Measurements from ENCODE around the gene TRPM2. TPM values are rescaled to one million over a fixed set of nuclear protein-coding genes. Genes with fewer than 3 reads are reported as not detected.

TRPM2 gene
- total and polyA plus RNA-seq, 3 experiments from 2014 or later, result 1.9 to 2.6 (median 2.4) TPM

- Histone ChIP-seq H3K36me3 (ENCODE audit: insufficient read depth, low read length) (no peaks in the 10 kb centered on the region), H3K4me1 (ENCODE audit: insufficient read depth, low read length) (peaks cover 11% of the 10 kb centered on the region), H3K9me3 (ENCODE audit: low read length) (no peaks in the 10 kb centered on the region), H3K4me3 (ENCODE audit: low read length) (no peak overlapping the region), H3K27me3 (ENCODE audit: insufficient read depth, low read length, poor library complexity, severe bottlenecking) (no peaks in the 10 kb centered on the region), H3K27ac (ENCODE audit: low read depth, low read length) (no peak overlapping the region)
- no peak for DNase-seq
- Mint-ChIP-seq H3K36me3 (no peaks in the 10 kb centered on the region), H3K9me3 (peaks cover 0 to 7% (median 5%) of the 10 kb centered on the region in 5 donors), H3K27me3 (peaks cover 10 to 23% of the 10 kb centered on the region in 2 donors), H3K27ac (peak overlapping the region in 1 of 8 donors; percentile 36), H3K4me1 (peaks cover 6 to 8% (median 7%) of the 10 kb centered on the region in 3 donors), H3K4me3 (no peak overlapping the region)
- ChIA-PET CTCF (no interaction called here), POLR2A (no interaction called here)
These were observed 99.7 kb downstream of the TRPM2 start for GRCh38 chr21:44453120-44453519.

GRCh38 chr21:44454058-44454457 is 100.6 kb downstream of the TRPM2 start:
- Mint-ChIP-seq H3K9me3 (peaks cover 0 to 7% (median 5%) of the 10 kb centered on the region in 5 donors), H3K27ac (peak overlapping the region in 1 of 8 donors; percentile 43), H3K27me3 (peaks cover 7 to 18% of the 10 kb centered on the region in 2 donors), H3K4me1 (peaks cover 6 to 8% (median 7%) of the 10 kb centered on the region in 3 donors), H3K4me3 (peak overlapping the region; percentile 54 to 84 (median 72)), H3K36me3 (no peaks in the 10 kb centered on the region)
- CTCF ChIA-PET, result no interaction called here
- Histone ChIP-seq H3K27me3 (ENCODE audit: insufficient read depth, low read length, poor library complexity, severe bottlenecking) (no peaks in the 10 kb centered on the region), H3K36me3 (ENCODE audit: insufficient read depth, low read length) (no peaks in the 10 kb centered on the region), H3K4me1 (ENCODE audit: insufficient read depth, low read length) (peaks cover 11% of the 10 kb centered on the region), H3K4me3 (ENCODE audit: low read length) (no peak overlapping the region), H3K9me3 (ENCODE audit: low read length) (no peaks in the 10 kb centered on the region), H3K27ac (ENCODE audit: low read depth, low read length) (no peak overlapping the region)
- no peak for DNase-seq
- POLR2A ChIA-PET, result no interaction called here

DNA sequence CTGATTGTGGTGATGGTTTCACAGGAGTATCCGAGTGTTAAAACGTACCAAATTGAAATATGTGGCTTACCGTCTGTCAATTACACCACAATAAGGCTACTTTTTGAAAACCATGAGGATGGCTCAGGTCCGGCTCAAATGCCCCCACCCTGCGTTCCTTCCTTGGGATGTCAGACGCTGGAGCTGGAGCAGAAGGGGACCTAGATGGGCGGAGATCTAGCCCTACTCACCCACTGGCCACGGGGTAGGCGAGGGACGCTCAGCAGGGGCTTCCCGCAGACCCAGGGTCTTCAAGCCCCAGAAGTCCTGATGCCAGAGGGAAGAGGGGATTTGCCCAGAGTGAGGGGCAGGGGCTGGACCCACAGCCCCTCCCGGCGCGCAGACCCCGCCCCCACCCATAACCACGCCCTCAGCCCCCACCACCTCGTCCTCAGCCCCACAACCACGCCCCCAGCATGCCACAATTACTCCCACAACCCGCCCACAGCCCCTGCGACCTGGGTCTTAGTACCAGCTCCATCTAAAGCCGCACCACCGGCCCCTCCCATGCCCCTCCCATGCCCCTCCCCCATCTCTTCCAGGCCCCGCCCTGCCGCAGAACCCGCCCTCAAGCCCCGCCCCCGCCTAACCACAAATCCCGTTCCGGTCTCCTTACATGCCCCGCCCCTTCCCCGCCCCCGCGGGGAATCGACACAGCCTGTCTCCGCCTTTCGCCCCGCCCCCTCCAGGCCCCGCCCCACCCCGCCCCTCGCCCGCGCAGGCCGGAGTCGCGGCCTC is 101.5 kb downstream of the TRPM2 start, which contains the start of gene LRRC3:
Gene LRRC3, plus strand, starts transcription at position 764 of the 777 bp plus-strand sequence. CDS start 1,135 bp downstream, outside the sequence.
- peak within 1 kb of the TSS; percentile 64 for H3K4me3 ChIP-seq (ENCODE audit: low read length)
- H3K36me3 ChIP-seq (ENCODE audit: insufficient read depth, low read length), result no peaks in the 10 kb centered on the region
- Mint-ChIP-seq H3K9me3 (peaks cover 0 to 7% (median 5%) of the 10 kb centered on the region in 5 donors), H3K27ac (peak within 1 kb of the TSS in 1 of 8 donors; percentile 43), H3K36me3 (no peaks in the 10 kb centered on the region), H3K27me3 (peaks cover 4 to 13% of the 10 kb centered on the region in 2 donors), H3K4me3 (peak within 1 kb of the TSS; percentile 74 to 84 (median 75)), H3K4me1 (peaks cover 6 to 8% (median 7%) of the 10 kb centered on the region in 3 donors)
- H3K9me3 ChIP-seq (ENCODE audit: low read length), result no peaks in the 10 kb centered on the region
- no peak within 1 kb of the TSS for H3K27ac ChIP-seq (ENCODE audit: low read depth, low read length)
- CTCF ChIA-PET, result interaction anchor here (1.2 kb wide), 1 partner anchor 39 kb away, joined by 3 read pairs; no protein-coding TSS in a partner anchor
- peaks cover 11% of the 10 kb centered on the region for H3K4me1 ChIP-seq (ENCODE audit: insufficient read depth, low read length)
- POLR2A ChIA-PET, result interaction anchor here (0.6 kb wide), 1 partner anchor 988 kb away, joined by 8 read pairs; no protein-coding TSS in a partner anchor
- H3K27me3 ChIP-seq (ENCODE audit: insufficient read depth, low read length, poor library complexity, severe bottlenecking), result no peaks in the 10 kb centered on the region
- DNase-seq, result peak; percentile 67 to 84 (median 72)

- Histone ChIP-seq H3K4me1 (ENCODE audit: insufficient read depth, low read length) (peaks cover 11% of the 10 kb centered on the region), H3K27me3 (ENCODE audit: insufficient read depth, low read length, poor library complexity, severe bottlenecking) (no peaks in the 10 kb centered on the region), H3K27ac (ENCODE audit: low read depth, low read length) (no peak overlapping the region), H3K36me3 (ENCODE audit: insufficient read depth, low read length) (no peaks in the 10 kb centered on the region), H3K4me3 (ENCODE audit: low read length) (peak overlapping the region; percentile 64), H3K9me3 (ENCODE audit: low read length) (no peaks in the 10 kb centered on the region)
- Mint-ChIP-seq H3K9me3 (peaks cover 0 to 7% (median 5%) of the 10 kb centered on the region in 5 donors), H3K27me3 (peaks cover 3 to 10% of the 10 kb centered on the region in 2 donors), H3K27ac (no peak overlapping the region), H3K4me1 (peaks cover 6 to 8% (median 7%) of the 10 kb centered on the region in 3 donors), H3K4me3 (peak overlapping the region in 6 of 7 donors; percentile 74 to 78 (median 75)), H3K36me3 (no peaks in the 10 kb centered on the region)
- CTCF ChIA-PET, result interaction anchor here (1.2 kb wide), 1 partner anchor 38 kb away, joined by 3 read pairs; no protein-coding TSS in a partner anchor
- DNase-seq, result peak in 3 of 5 donors; percentile 8 to 45 (median 26)
- POLR2A ChIA-PET, result no interaction called here
These were observed 102.2 kb downstream of the TRPM2 start for GRCh38 chr21:44455524-44456213.

GRCh38 chr21:44456214-44456914 is 102.9 kb downstream of the TRPM2 start:
- H3K4me1 ChIP-seq (ENCODE audit: insufficient read depth, low read length), result peaks cover 11% of the 10 kb centered on the region
- peak overlapping the region; percentile 64 for H3K4me3 ChIP-seq (ENCODE audit: low read length)
- no peaks in the 10 kb centered on the region for H3K36me3 Mint-ChIP-seq
- H3K27ac ChIP-seq (ENCODE audit: low read depth, low read length), result no peak overlapping the region
- ChIA-PET POLR2A (no interaction called here), CTCF (interaction anchor here (1.2 kb wide), 1 partner anchor 37 kb away, joined by 3 read pairs; no protein-coding TSS in a partner anchor)
- H3K36me3 ChIP-seq (ENCODE audit: insufficient read depth, low read length), result no peaks in the 10 kb centered on the region
- peak in 1 of 5 donors; percentile 48 for DNase-seq
- peaks cover 0 to 7% (median 5%) of the 10 kb centered on the region in 5 donors for H3K9me3 Mint-ChIP-seq
- no peaks in the 10 kb centered on the region for H3K27me3 ChIP-seq (ENCODE audit: insufficient read depth, low read length, poor library complexity, severe bottlenecking)
- H3K9me3 ChIP-seq (ENCODE audit: low read length), result no peaks in the 10 kb centered on the region
- peaks cover 2 to 4% of the 10 kb centered on the region in 2 donors for H3K27me3 Mint-ChIP-seq
- H3K4me1 Mint-ChIP-seq, result peaks cover 6 to 8% (median 7%) of the 10 kb centered on the region in 3 donors
- H3K27ac Mint-ChIP-seq, result no peak overlapping the region
- H3K4me3 Mint-ChIP-seq, result peak overlapping the region in 6 of 7 donors; percentile 33 to 66 (median 48)

DNA sequence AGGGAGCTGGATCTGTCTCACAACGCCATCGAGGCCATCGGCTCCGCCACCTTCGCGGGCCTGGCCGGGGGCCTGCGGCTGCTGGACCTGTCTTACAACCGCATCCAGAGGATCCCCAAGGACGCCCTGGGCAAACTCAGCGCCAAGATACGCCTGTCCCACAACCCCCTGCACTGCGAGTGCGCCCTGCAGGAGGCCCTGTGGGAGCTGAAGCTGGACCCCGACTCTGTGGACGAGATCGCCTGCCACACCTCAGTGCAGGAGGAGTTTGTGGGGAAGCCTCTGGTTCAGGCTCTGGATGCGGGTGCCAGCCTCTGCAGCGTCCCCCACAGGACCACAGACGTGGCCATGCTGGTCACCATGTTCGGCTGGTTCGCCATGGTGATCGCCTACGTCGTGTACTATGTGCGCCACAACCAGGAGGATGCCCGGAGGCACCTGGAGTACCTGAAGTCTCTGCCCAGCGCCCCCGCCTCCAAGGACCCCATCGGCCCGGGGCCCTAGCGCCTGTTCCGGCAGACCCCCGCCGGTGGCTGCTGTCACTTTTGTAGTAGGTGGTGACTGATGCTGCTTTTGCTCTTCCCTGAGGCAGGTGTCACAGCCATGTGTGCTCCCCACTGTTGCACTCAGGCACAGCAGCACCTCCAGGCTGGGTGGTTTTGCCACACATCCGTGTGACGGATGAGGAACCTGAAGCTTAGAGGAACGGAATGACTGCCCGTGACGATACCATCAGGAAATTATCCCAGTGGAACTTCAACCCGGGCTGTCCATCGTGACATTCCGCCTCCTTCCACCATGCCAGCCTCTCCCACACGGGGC is 103.7 kb downstream of the TRPM2 start:
- ChIA-PET CTCF (no interaction called here), POLR2A (no interaction called here)
- no peak overlapping the region for H3K27ac ChIP-seq (ENCODE audit: low read depth, low read length)
- H3K9me3 Mint-ChIP-seq, result peaks cover 0 to 7% (median 5%) of the 10 kb centered on the region in 5 donors
- H3K27ac Mint-ChIP-seq, result no peak overlapping the region
- DNase-seq, result peak in 1 of 5 donors; percentile 47
- peaks cover 11% of the 10 kb centered on the region for H3K4me1 ChIP-seq (ENCODE audit: insufficient read depth, low read length)
- no peaks in the 10 kb centered on the region for H3K36me3 ChIP-seq (ENCODE audit: insufficient read depth, low read length)
- peaks cover 6 to 8% (median 7%) of the 10 kb centered on the region in 3 donors for H3K4me1 Mint-ChIP-seq
- no peaks in the 10 kb centered on the region for H3K36me3 Mint-ChIP-seq
- no peaks in the 10 kb centered on the region for H3K9me3 ChIP-seq (ENCODE audit: low read length)
- peaks cover 0 to 2% of the 10 kb centered on the region in 2 donors for H3K27me3 Mint-ChIP-seq
- H3K4me3 Mint-ChIP-seq, result peak overlapping the region in 6 of 7 donors; percentile 33 to 62 (median 46)
- H3K27me3 ChIP-seq (ENCODE audit: insufficient read depth, low read length, poor library complexity, severe bottlenecking), result no peaks in the 10 kb centered on the region
- no peak overlapping the region for H3K4me3 ChIP-seq (ENCODE audit: low read length)

All from CD8-positive, alpha-beta memory T cell (primary cell).